Esophagus (tissue), 2 donors: ENCODE results near the gene LILRB3. TPM values are rescaled to one million over a fixed set of nuclear protein-coding genes. Genes with fewer than 3 reads are reported as not detected.
"Not testable (repeated sequence)": the region's sequence is repeated elsewhere in the genome, so short reads cannot be mapped to it uniquely, and the experiment has no call there.

Experiments
- H3K27ac ChIP-seq, 2 donors: one replicate each; pipeline ENCODE4 v1.5.1; 2013; ENCODE audit warnings: low read depth in 2 of 2, mild to moderate bottlenecking in 2 of 2, inconsistent platforms in 1 of 2, low read length in 1 of 2, moderate library complexity in 1 of 2
- H3K27me3 ChIP-seq, 2 donors: one replicate each; pipeline ENCODE4 v1.6.1; 2013; ENCODE audit warnings: low read length in 2 of 2, control low read depth in 1 of 2, mild to moderate bottlenecking in 1 of 2; ENCODE audit not compliant: insufficient read depth in 2 of 2, control insufficient read depth in 1 of 2
- H3K36me3 ChIP-seq, 2 donors: one replicate each; pipeline ENCODE4 v1.6.1; 2013; ENCODE audit warnings: low read length in 1 of 2; ENCODE audit not compliant: control insufficient read depth in 2 of 2, insufficient read depth in 2 of 2
- H3K4me1 ChIP-seq, 2 donors: one replicate each; pipeline ENCODE4 v1.6.1; 2013; ENCODE audit warnings: low read length in 1 of 2; ENCODE audit not compliant: control insufficient read depth in 2 of 2, insufficient read depth in 2 of 2
- H3K4me3 ChIP-seq, 2 donors: one replicate each; pipeline ENCODE4 v1.5.1; 2013; ENCODE audit warnings: low read length in 2 of 2, mild to moderate bottlenecking in 2 of 2, low read depth in 1 of 2, moderate library complexity in 1 of 2
- H3K9me3 ChIP-seq, 2 donors: one replicate each; pipeline ENCODE4 v1.6.1; 2013; ENCODE audit warnings: mild to moderate bottlenecking in 2 of 2, low read depth in 1 of 2, low read length in 1 of 2, moderate library complexity in 1 of 2; ENCODE audit not compliant: control insufficient read depth in 2 of 2, insufficient read depth in 1 of 2
- WGBS, 2 donors: extraction: QIAGEN DNeasy Blood & Tissue Kit; methylation state at CpG; one replicate each; pipeline ENCODE4 v1.1.7; 2013; 5-methylcytosine and 5-hydroxymethylcytosine counted together
- polyA plus RNA-seq, 2 donors: library from polyadenylated mRNA; stranded (reverse); fragments of 200-250 nt; gene quantifications; one replicate each; pipeline ENCODE4 v1.2.3, GENCODE V29; 2013
- donor health status: healthy with polysubstance abuse.
- donor health status: Bipolar disorder and iron deficiency.

Gene LILRB3
- polyA plus RNA-seq, 2 donors = 0.63 to 0.75 TPM

- Histone ChIP-seq H3K4me3 (no peak overlapping the region), H3K4me1 (no peaks in the 10 kb centered on the region), H3K9me3 (no peaks in the 10 kb centered on the region), H3K27ac (no peak overlapping the region), H3K36me3 (no peaks in the 10 kb centered on the region), H3K27me3 (no peaks in the 10 kb centered on the region)
- WGBS, 2 donors = 87 to 90% methylated on average over 8 of the region's 8 CpGs
Observed at GRCh38 chr19:54229146-54229545, 6.3 kb upstream of the LILRB3 start.

- H3K27ac ChIP-seq, H3K27me3 ChIP-seq, H3K36me3 ChIP-seq, H3K4me3 ChIP-seq, H3K4me1 ChIP-seq, H3K9me3 ChIP-seq: not testable (repeated sequence)
- 76% methylated on average over 8 to 10 of the region's 10 CpGs for WGBS, 2 donors
Observed at GRCh38 chr19:54224619-54225018, 1.8 kb upstream of the LILRB3 start.

DNA sequence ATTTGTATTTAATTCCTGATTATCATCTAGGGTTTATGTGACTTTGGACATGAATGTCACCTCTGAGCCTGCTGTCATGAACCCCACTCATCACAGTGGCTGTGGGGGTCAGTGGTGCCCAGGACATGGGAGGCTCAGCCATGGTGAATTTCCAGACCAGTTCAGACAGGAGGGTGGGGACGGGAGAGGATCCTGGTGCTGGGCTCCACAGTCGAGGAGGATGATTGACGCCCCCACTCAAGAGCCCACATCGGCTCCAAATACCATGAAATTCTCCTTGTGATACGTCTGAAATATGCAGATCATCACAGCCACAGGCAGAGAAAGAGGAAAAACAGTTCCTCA lies 1.1 kb upstream of the LILRB3 start:
- H3K4me1 ChIP-seq, H3K36me3 ChIP-seq, H3K9me3 ChIP-seq, H3K27ac ChIP-seq, H3K27me3 ChIP-seq, H3K4me3 ChIP-seq: not testable (repeated sequence)
- 58 to 62% methylated on average over 5 of the region's 5 CpGs for WGBS, 2 donors

- not testable (repeated sequence) for H3K36me3 ChIP-seq, H3K9me3 ChIP-seq, H3K27me3 ChIP-seq, H3K27ac ChIP-seq, H3K4me1 ChIP-seq, H3K4me3 ChIP-seq
- 46 to 54% methylated on average over 14 of the region's 14 CpGs for WGBS, 2 donors
Observed at GRCh38 chr19:54223277-54223936, 600 bp upstream of the LILRB3 start.

DNA sequence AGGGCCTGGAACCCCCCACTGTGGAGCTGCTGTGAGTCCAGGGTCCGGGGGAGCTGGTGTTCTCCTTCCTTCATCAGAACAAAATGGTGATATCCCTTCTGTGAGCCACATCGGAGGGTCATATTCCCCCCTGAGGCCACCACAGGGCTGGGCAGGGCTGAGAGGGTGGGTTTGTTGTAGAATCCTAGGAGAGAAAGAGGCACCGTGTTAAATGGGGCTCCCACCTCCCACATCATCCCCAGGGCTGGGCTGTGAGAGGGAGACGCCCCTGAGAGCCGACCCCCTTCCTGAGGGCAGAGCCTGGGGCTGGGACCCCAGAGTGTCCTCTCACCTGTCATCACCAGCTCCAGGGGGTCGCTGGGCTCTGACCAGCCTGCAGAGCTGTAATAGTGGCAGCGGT lies 860 bp downstream of the LILRB3 start:
- H3K27me3 ChIP-seq, H3K27ac ChIP-seq, H3K36me3 ChIP-seq, H3K4me3 ChIP-seq, H3K4me1 ChIP-seq, H3K9me3 ChIP-seq: not testable (repeated sequence)
- 83 to 86% methylated on average over 6 to 7 of the region's 7 CpGs for whole genome bisulfite sequencing, 2 donors

DNA sequence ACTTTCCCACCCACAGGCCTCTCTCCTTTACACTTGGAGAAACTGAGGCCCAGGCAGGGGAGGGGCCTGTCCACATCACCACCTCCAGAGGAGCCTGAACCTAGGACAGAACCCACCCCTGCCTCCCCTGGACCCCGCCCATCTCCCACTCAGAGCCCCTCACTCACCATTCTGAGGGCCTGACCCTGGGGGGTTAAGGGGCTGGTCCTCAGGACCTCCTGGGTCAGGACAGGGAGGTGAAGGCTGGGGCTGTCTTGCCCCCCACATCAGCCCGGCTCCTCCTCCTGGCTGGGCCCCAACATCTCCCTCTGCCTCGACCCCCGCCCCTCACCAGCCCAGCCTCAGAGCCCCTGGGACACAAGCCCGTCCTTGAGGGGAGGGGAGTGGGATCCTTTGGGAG lies 3.1 kb downstream of the LILRB3 start:
- WGBS, 2 donors = 53 to 65% methylated on average over 4 to 5 of the region's 5 CpGs
- H3K9me3 ChIP-seq, H3K27me3 ChIP-seq, H3K4me3 ChIP-seq, H3K36me3 ChIP-seq, H3K4me1 ChIP-seq, H3K27ac ChIP-seq: not testable (repeated sequence)

DNA sequence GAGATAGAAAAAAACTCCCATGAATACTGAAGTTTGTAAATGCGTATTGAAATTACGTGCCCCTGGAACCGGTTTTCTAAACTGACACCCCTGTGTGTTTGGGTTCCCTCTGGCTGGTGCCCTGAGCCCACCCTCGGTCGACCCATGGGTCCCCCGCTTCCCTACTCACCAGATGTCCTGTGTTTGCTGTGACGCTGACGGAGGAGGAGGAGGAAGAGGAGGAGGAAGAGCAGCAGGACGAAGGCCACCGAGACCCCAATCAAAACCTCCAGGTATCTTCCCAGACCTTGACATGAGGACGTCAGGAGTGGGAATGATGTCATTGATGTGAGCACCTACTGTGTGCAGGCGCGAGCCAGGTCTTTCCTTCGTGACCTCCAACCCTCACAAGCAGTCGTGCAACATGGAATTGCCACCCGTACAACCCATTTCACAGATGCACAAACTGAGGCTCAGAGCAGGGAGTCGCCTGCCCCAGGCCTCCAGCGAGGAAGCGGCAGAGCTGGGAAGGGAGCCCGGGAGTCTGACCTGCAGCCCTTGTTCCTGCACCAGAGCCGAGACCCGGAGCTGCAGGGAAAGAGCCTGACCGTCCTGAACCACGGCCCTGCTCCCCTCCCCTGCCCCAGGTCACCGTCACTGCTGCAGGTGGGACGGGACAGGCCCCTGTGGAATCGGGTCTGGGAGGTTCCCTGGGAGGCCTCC lies 3.7 kb downstream of the LILRB3 start:
- Histone ChIP-seq H3K36me3 (peaks cover 0 to 3% of the 10 kb centered on the region in 2 donors), H3K4me3 (no peak overlapping the region), H3K27me3 (no peaks in the 10 kb centered on the region), H3K9me3 (peaks cover 0 to 4% of the 10 kb centered on the region in 2 donors), H3K27ac (no peak overlapping the region), H3K4me1 (no peaks in the 10 kb centered on the region)
- WGBS, 2 donors = 88 to 89% methylated on average over 27 of the region's 27 CpGs

- Histone ChIP-seq H3K9me3 (peaks cover 0 to 4% of the 10 kb centered on the region in 2 donors), H3K27me3 (no peaks in the 10 kb centered on the region), H3K4me3 (no peak overlapping the region), H3K36me3 (peaks cover 0 to 3% of the 10 kb centered on the region in 2 donors), H3K27ac (no peak overlapping the region), H3K4me1 (no peaks in the 10 kb centered on the region)
- WGBS, 2 donors = 75 to 82% methylated on average over 8 of the region's 8 CpGs
Observed at GRCh38 chr19:54218259-54218658, 4.5 kb downstream of the LILRB3 start.

DNA sequence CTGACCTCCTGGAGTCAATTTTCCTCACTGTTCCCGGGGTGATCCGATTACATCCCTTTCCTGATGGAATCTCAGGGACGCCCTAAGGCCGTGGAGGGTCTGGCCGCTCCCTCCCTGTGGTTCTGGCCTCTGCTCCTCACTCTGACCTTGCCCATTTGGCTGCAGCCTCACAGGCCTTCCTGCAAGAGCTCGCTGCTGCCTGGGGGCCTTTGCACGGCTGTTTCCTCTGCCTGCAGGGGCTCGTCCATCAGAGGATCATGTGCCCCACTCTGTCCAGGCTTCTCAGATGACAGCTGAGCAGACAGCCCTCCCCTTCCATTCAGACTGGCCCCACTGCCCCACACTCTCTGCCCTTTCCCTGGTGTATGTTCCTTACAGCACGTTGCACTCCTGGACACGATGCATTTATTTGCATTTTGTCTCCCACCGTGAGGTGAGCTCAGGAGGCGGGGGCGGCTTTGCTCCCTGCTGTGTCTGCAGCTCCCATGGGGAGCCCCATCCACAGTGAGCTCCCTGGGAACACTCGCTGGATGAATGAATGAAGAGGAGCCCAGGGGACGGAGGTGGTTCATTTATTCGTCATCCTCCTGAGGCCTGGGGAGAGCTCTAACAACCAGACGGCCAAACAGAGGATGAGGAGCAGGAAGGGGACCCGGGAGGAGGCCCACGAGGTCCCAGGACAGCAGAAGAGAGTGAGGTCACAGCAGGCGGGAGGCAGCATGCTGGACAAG lies 5.1 kb downstream of the LILRB3 start:
- H3K4me1 ChIP-seq, H3K27me3 ChIP-seq, H3K4me3 ChIP-seq, H3K27ac ChIP-seq, H3K36me3 ChIP-seq, H3K9me3 ChIP-seq: not testable (repeated sequence)
- 50 to 66% methylated on average over 11 to 17 of the region's 20 CpGs for WGBS, 2 donors
